HG03025 (cell line): ENCODE measurements around the gene LRRC28.
"Not testable (repeated sequence)": the region's sequence is repeated elsewhere in the genome, so short reads cannot be mapped to it uniquely, and the experiment has no call there.

ENCODE experiments used
- ATAC-seq: cut with Tn5 transposase; IDR thresholded peaks from one replicate; pipeline ENCODE4 v1.9.1; 2021; ENCODE audit warnings: mild to moderate bottlenecking, moderate library complexity; ENCODE audit not compliant: unreplicated experiment, low FRiP score

LRRC28 gene

GRCh38 chr15:99250857-99251841 lies at the start of gene LRRC28:
Gene LRRC28, plus strand, starts transcription at chr15:99251481. Its CDS starts 4,477 bp downstream, at chr15:99255958.
- ATAC-seq, result peak; percentile 98

GRCh38 chr15:99202176-99202552 lies 49.1 kb upstream of the LRRC28 start:
- no peak for ATAC-seq

GRCh38 chr15:99207672-99208071 lies 43.6 kb upstream of the LRRC28 start:
- ATAC-seq, result no peak

- ATAC-seq, result no peak
Observed at GRCh38 chr15:99209326-99209725, 42.0 kb upstream of the LRRC28 start.

GRCh38 chr15:99210334-99210733 lies 40.9 kb upstream of the LRRC28 start:
- no peak for ATAC-seq

- no peak for ATAC-seq
Observed at GRCh38 chr15:99211926-99212325, 39.4 kb upstream of the LRRC28 start.

GRCh38 chr15:99212406-99212805 lies 38.9 kb upstream of the LRRC28 start:
- no peak for ATAC-seq

GRCh38 chr15:99213187-99213811 lies 38.0 kb upstream of the LRRC28 start:
- no peak for ATAC-seq

GRCh38 chr15:99224372-99225214 lies 26.7 kb upstream of the LRRC28 start:
- no peak for ATAC-seq

- ATAC-seq, result no peak
Observed at GRCh38 chr15:99226802-99227201, 24.5 kb upstream of the LRRC28 start.

- no peak for ATAC-seq
Observed at GRCh38 chr15:99228120-99228770, 23.0 kb upstream of the LRRC28 start.

GRCh38 chr15:99230867-99231266 lies 20.4 kb upstream of the LRRC28 start:
- no peak for ATAC-seq

GRCh38 chr15:99232740-99233139 lies 18.5 kb upstream of the LRRC28 start:
- no peak for ATAC-seq

- not testable (repeated sequence) for ATAC-seq
Observed at GRCh38 chr15:99234160-99234559, 17.1 kb upstream of the LRRC28 start.

- ATAC-seq, result no peak
Observed at GRCh38 chr15:99238849-99239248, 12.4 kb upstream of the LRRC28 start.

- peak; percentile 77 for ATAC-seq
Observed at GRCh38 chr15:99239545-99240198, 11.6 kb upstream of the LRRC28 start.

GRCh38 chr15:99241752-99242151 lies 9.5 kb upstream of the LRRC28 start:
- no peak for ATAC-seq

- ATAC-seq, result no peak
Observed at GRCh38 chr15:99244306-99244705, 7.0 kb upstream of the LRRC28 start.

GRCh38 chr15:99247062-99247461 lies 4.2 kb upstream of the LRRC28 start:
- no peak for ATAC-seq
